ENCODE data around the gene LRRC28.

DNA sequence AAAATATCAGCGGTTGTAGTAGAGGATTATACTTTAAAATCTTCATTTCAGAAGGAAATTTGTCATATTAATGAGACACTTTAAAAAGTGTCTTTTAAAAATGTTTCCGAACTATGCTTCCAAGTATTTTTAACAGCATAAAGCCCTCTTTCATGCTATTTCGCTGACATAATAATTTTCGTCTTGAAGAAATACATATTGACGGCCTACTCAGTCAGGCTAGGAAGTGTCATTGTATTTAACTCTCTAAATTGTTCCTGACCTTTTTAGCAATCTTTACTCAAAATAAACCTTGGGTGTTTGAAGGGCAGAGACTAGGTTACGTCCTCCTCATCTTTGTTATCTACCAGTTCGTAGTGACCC, 806 bp upstream of the LRRC28 start:
- TF ChIP-seq, protein P1, sequence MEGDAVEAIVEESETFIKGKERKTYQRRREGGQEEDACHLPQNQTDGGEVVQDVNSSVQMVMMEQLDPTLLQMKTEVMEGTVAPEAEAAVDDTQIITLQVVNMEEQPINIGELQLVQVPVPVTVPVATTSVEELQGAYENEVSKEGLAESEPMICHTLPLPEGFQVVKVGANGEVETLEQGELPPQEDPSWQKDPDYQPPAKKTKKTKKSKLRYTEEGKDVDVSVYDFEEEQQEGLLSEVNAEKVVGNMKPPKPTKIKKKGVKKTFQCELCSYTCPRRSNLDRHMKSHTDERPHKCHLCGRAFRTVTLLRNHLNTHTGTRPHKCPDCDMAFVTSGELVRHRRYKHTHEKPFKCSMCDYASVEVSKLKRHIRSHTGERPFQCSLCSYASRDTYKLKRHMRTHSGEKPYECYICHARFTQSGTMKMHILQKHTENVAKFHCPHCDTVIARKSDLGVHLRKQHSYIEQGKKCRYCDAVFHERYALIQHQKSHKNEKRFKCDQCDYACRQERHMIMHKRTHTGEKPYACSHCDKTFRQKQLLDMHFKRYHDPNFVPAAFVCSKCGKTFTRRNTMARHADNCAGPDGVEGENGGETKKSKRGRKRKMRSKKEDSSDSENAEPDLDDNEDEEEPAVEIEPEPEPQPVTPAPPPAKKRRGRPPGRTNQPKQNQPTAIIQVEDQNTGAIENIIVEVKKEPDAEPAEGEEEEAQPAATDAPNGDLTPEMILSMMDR (IDR thresholded peaks at IDR 0.05) = no peak
- TF ChIP-seq POLR2AphosphoS5 (IDR thresholded peaks at IDR 0.05) = no peak
- TF ChIP-seq EP300 (IDR thresholded peaks at IDR 0.05; ENCODE audit: low read depth) = no peak
